ENCODE results near the gene SEMA3C. TPM values are rescaled to one million over a fixed set of nuclear protein-coding genes. Genes with fewer than 3 reads are reported as not detected.

Gene SEMA3C
- total RNA-seq, 2 donors from 2014 or later: 0.09 to 0.15 TPM

DNA sequence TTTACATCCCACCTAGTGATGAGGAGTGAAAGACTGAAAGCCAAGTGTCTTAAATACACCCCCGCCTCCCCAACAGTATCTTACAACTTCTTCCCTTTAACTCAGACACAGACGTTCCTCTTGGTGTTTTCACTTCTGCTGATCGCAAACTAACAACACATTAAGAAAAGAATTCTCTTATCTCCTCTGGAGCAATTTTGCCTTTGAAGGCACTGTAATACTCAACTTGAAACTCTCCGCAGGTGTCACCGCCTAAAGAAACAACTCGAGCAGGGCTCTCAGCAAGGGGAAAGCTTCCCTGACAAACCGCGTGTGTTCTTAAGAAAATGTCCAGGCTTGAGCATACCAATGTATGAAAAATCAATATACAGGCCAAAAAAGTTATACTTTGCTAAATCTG lies 452 bp downstream of the SEMA3C start:
- H3K4me1 Mint-ChIP-seq: peaks cover 39% of the 10 kb centered on the region
- H3K27ac Mint-ChIP-seq: peak overlapping the region; percentile 84
- peaks cover 53% of the 10 kb centered on the region for H3K27me3 Mint-ChIP-seq (ENCODE audit: insufficient read depth)
- no peaks in the 10 kb centered on the region for H3K36me3 Mint-ChIP-seq (ENCODE audit: low read depth)
- TF ChIP-seq, protein P1, sequence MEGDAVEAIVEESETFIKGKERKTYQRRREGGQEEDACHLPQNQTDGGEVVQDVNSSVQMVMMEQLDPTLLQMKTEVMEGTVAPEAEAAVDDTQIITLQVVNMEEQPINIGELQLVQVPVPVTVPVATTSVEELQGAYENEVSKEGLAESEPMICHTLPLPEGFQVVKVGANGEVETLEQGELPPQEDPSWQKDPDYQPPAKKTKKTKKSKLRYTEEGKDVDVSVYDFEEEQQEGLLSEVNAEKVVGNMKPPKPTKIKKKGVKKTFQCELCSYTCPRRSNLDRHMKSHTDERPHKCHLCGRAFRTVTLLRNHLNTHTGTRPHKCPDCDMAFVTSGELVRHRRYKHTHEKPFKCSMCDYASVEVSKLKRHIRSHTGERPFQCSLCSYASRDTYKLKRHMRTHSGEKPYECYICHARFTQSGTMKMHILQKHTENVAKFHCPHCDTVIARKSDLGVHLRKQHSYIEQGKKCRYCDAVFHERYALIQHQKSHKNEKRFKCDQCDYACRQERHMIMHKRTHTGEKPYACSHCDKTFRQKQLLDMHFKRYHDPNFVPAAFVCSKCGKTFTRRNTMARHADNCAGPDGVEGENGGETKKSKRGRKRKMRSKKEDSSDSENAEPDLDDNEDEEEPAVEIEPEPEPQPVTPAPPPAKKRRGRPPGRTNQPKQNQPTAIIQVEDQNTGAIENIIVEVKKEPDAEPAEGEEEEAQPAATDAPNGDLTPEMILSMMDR (conservative IDR thresholded peaks at IDR 0.05): no peak
- 1 to 2% methylated on average over 6 to 8 of the region's 8 CpGs for WGBS, 2 experiments (ENCODE audit: insufficient coverage in 1 of 2, insufficient read length in 1 of 2)
- H3K4me3 Mint-ChIP-seq: peak overlapping the region; percentile 59
- H3K4me1 ChIP-seq (ENCODE audit: control insufficient read depth, insufficient read depth, low read length): no peaks in the 10 kb centered on the region
- H3K27me3 ChIP-seq (ENCODE audit: control insufficient read depth, insufficient read depth, low read length, poor library complexity, severe bottlenecking): no peaks in the 10 kb centered on the region
- H3K36me3 ChIP-seq (ENCODE audit: control insufficient read depth, insufficient read depth, low read length): no peaks in the 10 kb centered on the region
- no peaks in the 10 kb centered on the region for H3K9me3 ChIP-seq (ENCODE audit: control insufficient read depth, low read length)
- peak; percentile 69 for DNase-seq
- H3K27ac ChIP-seq (ENCODE audit: low read depth, low read length): peak overlapping the region; percentile 84
- peak overlapping the region; percentile 85 for H3K4me3 ChIP-seq (ENCODE audit: low read length)
- H3K9ac ChIP-seq (ENCODE audit: extremely low read depth, low read length, poor library complexity, severe bottlenecking): peak overlapping the region; percentile 44
- no peaks in the 10 kb centered on the region for H3K9me3 Mint-ChIP-seq

GRCh38 chr7:80916770-80917741 lies 1.8 kb downstream of the SEMA3C start:
- 83% methylated on average over 3 of the region's 3 CpGs; no CpG with 5 or more reads in 1 of the 2 experiments for WGBS, 2 experiments (ENCODE audit: insufficient coverage in 1 of 2, insufficient read length in 1 of 2)
- DNase-seq: no peak
- H3K27ac ChIP-seq (ENCODE audit: low read depth, low read length): no peak overlapping the region
- H3K4me1 ChIP-seq (ENCODE audit: control insufficient read depth, insufficient read depth, low read length): no peaks in the 10 kb centered on the region
- H3K36me3 ChIP-seq (ENCODE audit: control insufficient read depth, insufficient read depth, low read length): no peaks in the 10 kb centered on the region
- H3K9ac ChIP-seq (ENCODE audit: extremely low read depth, low read length, poor library complexity, severe bottlenecking): no peak overlapping the region
- H3K27me3 ChIP-seq (ENCODE audit: control insufficient read depth, insufficient read depth, low read length, poor library complexity, severe bottlenecking): no peaks in the 10 kb centered on the region
- H3K9me3 ChIP-seq (ENCODE audit: control insufficient read depth, low read length): no peaks in the 10 kb centered on the region
- peaks cover 51% of the 10 kb centered on the region for H3K27me3 Mint-ChIP-seq (ENCODE audit: insufficient read depth)
- H3K36me3 Mint-ChIP-seq (ENCODE audit: low read depth): no peaks in the 10 kb centered on the region
- peak overlapping the region; percentile 85 for H3K4me3 ChIP-seq (ENCODE audit: low read length)
- no peak overlapping the region for H3K27ac Mint-ChIP-seq
- no peaks in the 10 kb centered on the region for H3K9me3 Mint-ChIP-seq
- H3K4me3 Mint-ChIP-seq: no peak overlapping the region
- H3K4me1 Mint-ChIP-seq: peaks cover 38% of the 10 kb centered on the region
- TF ChIP-seq, protein P1 (conservative IDR thresholded peaks at IDR 0.05): peak; percentile 60

DNA sequence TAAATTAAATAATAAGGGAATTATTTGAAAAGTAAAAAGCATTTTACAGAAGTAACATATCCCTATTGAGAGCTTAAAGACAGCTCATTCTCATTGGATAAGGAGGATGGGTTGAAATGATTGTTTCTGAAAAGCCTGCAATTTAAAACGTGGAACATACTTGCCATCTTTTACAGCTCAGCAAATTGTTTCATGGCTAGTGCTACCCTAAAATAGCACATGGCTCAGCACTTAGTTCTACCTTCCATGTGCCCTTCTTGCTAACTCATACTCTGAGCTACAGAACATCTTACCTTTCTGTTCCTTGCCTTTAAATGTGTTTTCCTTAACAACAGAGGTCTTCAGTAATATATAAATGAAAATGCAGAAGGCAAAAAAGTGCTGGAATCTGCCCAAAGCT lies 8.6 kb downstream of the SEMA3C start:
- DNase-seq: no peak
- H3K36me3 ChIP-seq (ENCODE audit: control insufficient read depth, insufficient read depth, low read length): no peaks in the 10 kb centered on the region
- no peaks in the 10 kb centered on the region for H3K27me3 ChIP-seq (ENCODE audit: control insufficient read depth, insufficient read depth, low read length, poor library complexity, severe bottlenecking)
- H3K4me1 ChIP-seq (ENCODE audit: control insufficient read depth, insufficient read depth, low read length): peaks cover 3% of the 10 kb centered on the region
- H3K9me3 Mint-ChIP-seq: no peaks in the 10 kb centered on the region
- H3K27ac Mint-ChIP-seq: no peak overlapping the region
- peaks cover 7% of the 10 kb centered on the region for H3K27me3 Mint-ChIP-seq (ENCODE audit: insufficient read depth)
- H3K27ac ChIP-seq (ENCODE audit: low read depth, low read length): no peak overlapping the region
- no peak overlapping the region for H3K9ac ChIP-seq (ENCODE audit: extremely low read depth, low read length, poor library complexity, severe bottlenecking)
- TF ChIP-seq, protein P1 (conservative IDR thresholded peaks at IDR 0.05): no peak
- H3K4me3 Mint-ChIP-seq: no peak overlapping the region
- H3K9me3 ChIP-seq (ENCODE audit: control insufficient read depth, low read length): no peaks in the 10 kb centered on the region
- H3K4me3 ChIP-seq (ENCODE audit: low read length): no peak overlapping the region
- 73 to 86% methylated on average over 1 of the region's 1 CpG for WGBS, 2 experiments (ENCODE audit: insufficient coverage in 1 of 2, insufficient read length in 1 of 2)
- no peaks in the 10 kb centered on the region for H3K4me1 Mint-ChIP-seq
- no peaks in the 10 kb centered on the region for H3K36me3 Mint-ChIP-seq (ENCODE audit: low read depth)
